ENCODE results near the gene FBXO39.
"Not testable (repeated sequence)": the region's sequence is repeated elsewhere in the genome, so short reads cannot be mapped to it uniquely, and the experiment has no call there.

The FBXO39 gene

GRCh38 chr17:6793748-6794493 is 17.9 kb downstream of the FBXO39 start:
- no peak for DNase-seq

GRCh38 chr17:6796017-6796886 is 20.2 kb downstream of the FBXO39 start:
- no peak for DNase-seq

- DNase-seq = no peak
Measured at GRCh38 chr17:6796887-6797490, 21.0 kb downstream of the FBXO39 start.

GRCh38 chr17:6797718-6798351 is 21.8 kb downstream of the FBXO39 start:
- DNase-seq = no peak

GRCh38 chr17:6799738-6800137 is 23.7 kb downstream of the FBXO39 start:
- DNase-seq = no peak

GRCh38 chr17:6800422-6801027 is 24.5 kb downstream of the FBXO39 start:
- no peak for DNase-seq

GRCh38 chr17:6811510-6811909 is 35.5 kb downstream of the FBXO39 start:
- no peak for DNase-seq

GRCh38 chr17:6812295-6812694 is 36.3 kb downstream of the FBXO39 start:
- no peak for DNase-seq

GRCh38 chr17:6815775-6816174 is 39.8 kb downstream of the FBXO39 start:
- no peak for DNase-seq

GRCh38 chr17:6816368-6816767 is 40.4 kb downstream of the FBXO39 start:
- not testable (repeated sequence) for DNase-seq

GRCh38 chr17:6818938-6819337 is 42.9 kb downstream of the FBXO39 start:
- DNase-seq = no peak

- DNase-seq = no peak
Measured at GRCh38 chr17:6823011-6823442, 47.0 kb downstream of the FBXO39 start.

- no peak for DNase-seq
Measured at GRCh38 chr17:6830383-6830986, 54.5 kb downstream of the FBXO39 start.

- DNase-seq = no peak
Measured at GRCh38 chr17:6831661-6832263, 55.7 kb downstream of the FBXO39 start, which contains the start of gene TEKT1. TSS of gene TEKT1 (minus strand) at chr17:6831729. CDS start at chr17:6830376, 1,353 bp downstream.

Data from GF-D8 (cell line).